Activated CD4-positive, alpha-beta T cell treated with anti-CD3 and anti-CD28 coated beads, Interleukin-2, amount 50 U/mL, for 24 hours (primary cell): ENCODE measurements around the gene NID2.

Experiments
- DNase-seq, 2 donors: peaks; one replicate each; pipeline ENCODE4 v3.0.0-alpha.2; 2020; ENCODE audit warnings: low read depth in 1 of 2, low spot score in 1 of 2

Gene NID2

DNA sequence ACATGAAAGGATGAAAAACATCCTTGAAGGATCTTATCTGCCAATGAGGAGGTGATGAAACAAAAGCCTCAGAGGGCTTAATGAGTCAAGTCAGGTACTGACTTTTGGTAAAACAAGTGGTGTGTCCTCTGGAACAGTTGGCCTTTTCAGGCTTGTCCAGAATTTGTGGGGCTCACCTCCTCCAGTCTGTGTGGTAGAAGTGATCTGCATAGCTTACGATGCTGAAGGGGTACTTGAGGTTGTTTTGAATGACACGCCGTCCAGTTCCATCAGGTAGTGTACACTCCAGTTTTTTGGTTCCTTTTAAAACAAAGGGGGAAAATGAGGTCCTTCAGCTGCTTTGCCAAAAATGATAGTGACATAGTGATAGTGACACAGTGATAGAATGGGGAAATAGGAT is 62.5 kb downstream of the NID2 start:
- DNase-seq, result no peak

DNA sequence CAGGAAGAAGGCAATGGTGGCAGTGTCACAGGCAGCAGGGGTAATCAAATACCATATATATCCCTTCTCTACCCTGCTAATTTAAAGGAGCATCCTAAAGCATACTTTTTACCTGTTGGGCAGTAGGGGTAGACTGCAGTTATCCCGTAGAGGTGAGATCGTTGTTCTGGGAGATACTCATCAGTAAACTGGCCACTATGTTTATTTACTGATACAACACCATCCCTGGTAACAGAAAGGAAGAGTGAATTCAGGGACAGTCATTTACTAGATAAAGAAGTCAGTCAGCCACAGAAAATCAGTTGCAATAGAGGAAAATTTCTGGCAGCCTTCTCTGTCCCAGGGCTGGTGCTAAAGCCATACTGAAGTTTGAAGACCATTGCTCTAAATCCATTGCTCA is 63.2 kb downstream of the NID2 start:
- DNase-seq, result no peak

DNA sequence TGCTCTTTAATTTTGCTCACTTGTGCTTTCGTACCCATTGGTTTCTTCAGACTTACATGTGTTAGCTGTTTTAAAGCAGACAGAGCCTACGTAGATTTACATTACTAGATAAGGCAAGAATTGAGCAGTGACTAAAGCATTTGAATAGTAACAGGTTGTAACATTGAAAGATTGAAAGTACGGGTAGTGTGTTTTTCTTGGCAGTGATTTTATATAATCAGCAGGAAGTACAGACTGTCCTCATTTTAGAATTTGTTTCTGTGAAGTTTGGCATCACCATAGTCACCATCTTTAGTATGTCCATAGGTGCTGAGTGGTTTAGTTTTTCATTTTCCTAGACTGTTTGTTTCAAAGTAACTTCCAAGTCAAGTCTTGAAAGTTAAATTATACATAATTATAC is 65.5 kb downstream of the NID2 start:
- DNase-seq, result no peak

DNA sequence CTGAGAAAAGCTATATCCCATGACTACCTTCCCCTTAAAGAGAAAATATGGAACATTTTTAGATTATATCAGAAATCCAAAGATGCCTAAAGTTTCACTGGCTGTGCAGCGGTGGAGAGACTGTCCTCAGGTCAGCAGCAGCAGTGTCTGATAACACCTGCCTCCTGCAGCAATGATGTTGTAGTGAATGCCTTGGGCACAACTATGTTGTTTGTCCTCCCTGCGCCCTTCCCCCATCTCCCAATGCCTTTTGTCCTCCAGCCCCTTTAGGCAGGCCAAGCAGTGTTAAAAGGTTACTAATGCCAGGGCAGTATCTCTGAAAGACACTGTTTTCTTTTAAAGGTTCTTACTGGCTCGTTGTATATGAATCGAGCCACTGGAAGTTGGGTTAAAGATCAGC is 66.3 kb downstream of the NID2 start:
- DNase-seq, result no peak

DNA sequence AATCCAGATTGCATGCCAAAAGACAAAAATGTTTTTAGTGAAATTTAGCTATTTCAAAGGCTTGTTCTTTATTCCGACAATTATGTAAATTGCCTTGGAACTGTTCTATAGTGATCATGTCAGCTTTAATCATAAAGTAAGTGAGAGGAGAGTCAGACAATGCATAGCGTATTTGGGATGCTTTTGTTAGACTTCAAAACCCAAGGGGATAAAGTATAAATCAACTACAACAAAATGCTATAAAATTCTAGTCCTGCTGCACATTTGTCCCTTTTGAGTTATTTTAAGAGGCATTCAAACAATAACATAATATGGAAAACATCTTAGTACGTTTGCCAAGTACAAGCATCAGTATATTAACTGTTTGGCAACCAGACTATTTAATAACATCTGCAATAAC is 68.2 kb downstream of the NID2 start:
- no peak for DNase-seq

DNA sequence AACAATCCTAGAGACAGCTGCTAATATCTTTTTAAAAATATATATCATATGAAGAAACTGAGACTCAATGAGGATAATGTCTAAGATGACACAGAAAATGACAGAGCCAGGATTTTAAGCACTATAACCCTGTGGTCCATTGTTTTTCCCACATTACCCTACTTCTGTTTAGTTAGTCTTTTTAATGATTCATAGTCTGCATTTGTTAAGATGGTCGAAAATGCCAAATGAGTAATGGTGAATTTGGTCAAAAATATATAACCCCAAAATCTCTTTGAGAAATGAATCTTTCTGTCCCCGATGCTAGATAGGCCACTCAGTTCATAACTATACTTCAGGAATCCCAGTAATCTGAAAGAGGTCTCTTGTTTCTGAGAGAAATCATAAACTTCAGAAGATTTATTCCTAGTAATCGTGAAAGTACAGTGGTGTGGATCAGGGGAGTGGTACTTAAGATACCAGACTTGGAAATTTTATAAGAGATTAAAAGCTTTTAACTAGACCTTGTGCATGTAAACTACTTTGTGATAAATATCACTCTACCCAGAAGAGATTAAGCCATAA is 68.8 kb downstream of the NID2 start:
- no peak for DNase-seq

DNA sequence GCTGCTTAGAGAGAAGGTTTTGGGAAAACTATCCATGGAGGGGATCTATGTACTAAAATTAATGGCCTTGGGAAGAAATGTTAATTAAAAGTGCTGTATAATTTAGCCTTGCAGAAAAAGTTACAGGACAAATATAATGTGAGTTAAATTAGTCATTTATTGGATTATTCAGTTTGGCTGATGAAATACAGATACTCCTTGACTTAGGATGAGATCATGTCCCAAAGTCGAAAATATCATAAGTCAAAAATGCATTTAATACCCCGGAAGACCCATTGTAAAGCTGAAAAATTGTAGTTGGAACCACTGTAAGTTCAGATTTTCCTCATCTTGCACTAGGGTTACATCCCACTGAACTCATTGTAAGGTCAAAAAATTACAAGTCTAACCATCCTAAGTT is 69.8 kb downstream of the NID2 start:
- DNase-seq, result no peak

DNA sequence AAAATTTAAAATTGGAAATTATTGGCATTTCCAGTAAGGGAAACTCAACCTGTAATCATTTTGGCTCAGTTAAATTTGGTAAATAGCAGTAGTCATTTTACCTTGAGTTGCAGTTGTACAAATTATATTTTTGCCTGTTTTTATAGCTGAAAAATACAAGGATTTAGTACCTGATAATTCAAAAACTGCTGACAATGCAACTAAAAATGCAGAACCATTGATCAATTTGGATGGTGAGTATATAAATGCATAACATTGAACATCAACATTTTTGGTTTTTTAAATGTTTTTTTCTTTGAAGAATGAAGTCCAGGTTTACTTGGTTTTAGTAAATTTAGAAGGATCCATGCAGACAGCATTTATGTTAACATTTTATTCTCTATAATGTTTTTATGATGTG is 70.5 kb downstream of the NID2 start:
- DNase-seq, result no peak

DNA sequence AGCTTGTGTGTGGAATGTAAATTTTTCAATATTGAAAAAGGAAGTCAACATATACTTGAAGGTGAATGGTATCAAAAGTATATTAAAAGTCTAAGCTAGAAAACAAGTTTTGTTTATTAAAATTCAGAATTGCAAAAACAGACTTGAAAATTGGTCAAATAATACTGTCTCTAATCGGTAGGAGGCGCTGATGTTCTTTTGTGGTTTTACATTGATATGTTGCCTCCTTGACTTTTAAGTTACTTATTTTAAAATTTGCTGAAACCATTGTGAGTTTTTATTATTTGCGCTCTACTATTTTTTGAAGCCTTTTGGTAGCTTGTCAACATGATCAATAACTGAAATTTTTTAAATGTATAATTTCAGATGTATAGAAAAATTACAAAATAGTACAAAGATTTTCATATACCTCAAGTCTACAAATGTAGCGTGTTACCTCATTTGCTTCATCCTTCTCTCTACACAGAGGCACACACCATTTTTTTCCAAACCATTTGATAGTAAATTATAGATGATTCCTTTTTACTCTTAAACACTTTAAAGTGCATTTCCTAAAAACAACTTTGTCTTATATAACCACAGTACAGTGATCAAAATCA is 72.6 kb downstream of the NID2 start:
- DNase-seq, result no peak

DNA sequence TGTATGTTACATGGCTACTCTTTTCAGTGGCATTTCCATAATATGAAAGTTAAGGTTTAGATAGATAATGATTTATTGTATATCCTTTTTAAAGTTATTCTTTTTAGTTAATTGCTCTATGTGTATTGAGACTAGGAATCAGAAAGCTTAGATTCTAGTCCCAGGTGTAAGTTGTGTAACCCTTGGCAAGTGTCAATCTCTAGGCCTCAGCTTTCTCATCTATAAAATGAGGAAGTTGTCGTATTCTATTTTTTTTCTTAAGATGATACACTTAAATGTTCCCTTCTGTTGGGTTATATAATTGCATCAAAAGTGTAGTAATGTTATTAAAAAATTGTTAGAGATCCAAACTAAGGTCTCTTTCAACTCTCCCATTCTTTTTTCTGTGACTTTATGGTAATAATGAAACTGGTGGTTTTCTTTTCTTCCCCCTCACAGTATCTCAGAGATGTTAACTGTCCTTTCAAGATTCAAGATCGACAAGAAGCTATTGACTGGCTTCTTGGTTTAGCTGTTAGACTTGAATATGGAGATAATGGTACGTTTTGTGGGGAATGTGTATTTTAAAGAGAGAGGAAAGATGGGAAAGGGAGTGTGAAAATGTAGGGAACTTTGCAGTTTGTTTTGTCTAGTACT is 75.5 kb downstream of the NID2 start:
- no peak for DNase-seq

DNA sequence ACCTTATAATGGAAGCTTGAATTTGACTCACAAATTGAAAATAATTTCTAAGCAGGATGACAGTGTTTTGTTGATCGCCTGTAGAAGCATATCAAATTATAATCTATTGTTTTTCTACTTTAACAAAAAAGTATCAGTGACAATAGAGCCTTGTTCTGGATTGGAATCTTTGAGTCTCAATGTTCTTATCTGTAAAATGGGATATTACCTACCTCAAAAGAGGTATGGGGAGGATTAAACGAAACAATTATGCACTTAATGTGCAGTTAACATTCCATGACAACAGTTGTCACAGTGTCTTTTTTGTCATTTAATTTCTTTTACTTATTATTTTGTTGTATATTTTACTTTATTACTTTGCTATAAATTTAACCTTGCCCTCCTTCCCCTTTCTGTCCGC is 78.4 kb downstream of the NID2 start:
- DNase-seq, result no peak

DNA sequence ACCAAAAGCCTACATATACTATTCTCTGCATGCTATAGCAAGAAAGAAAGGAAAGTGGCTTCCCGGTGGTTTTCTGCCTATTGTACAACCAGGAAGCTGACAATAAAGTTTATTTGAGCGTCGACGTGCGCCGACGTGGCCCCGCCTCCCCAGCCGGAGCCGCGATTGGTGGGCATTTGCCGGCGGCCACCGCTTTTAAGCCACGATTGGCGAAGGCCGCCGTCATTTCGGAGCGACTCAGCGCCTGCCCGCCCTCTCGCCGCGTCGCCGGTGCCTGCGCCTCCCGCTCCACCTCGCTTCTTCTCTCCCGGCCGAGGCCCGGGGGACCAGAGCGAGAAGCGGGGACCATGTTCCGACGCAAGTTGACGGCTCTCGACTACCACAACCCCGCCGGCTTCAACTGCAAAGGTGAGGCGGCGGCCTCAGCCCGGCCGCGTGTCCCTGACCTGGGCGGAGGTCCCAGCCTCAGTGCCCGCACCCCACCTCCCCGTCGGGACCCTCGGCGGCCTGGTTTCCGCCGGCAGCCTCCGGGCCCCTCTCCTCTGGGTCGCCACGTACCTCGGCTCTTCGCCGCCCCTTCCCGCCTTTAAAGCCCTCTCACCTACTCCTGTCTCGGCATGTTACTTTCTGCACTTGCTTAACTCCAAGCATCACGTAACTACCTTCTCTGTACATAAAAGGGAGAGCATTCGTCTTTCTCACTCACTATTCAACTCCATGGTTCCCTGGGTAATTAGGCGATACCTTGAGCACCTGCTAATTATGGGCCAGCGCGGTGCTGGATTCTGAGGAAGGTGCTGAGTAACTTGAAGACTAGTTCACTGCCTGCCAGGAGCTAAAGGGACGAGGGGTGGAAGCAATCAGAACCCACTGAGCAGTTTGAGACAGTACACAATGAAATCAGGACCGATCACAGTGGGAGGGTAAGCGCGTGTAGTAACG is 79.3 kb downstream of the NID2 start, which contains the start of gene RTRAF:
Gene RTRAF, plus strand, starts transcription at position 254 of the 942 bp plus-strand sequence. Its CDS starts 94 bp downstream, at position 348.
- peak; percentile 71 to 87 for DNase-seq

DNA sequence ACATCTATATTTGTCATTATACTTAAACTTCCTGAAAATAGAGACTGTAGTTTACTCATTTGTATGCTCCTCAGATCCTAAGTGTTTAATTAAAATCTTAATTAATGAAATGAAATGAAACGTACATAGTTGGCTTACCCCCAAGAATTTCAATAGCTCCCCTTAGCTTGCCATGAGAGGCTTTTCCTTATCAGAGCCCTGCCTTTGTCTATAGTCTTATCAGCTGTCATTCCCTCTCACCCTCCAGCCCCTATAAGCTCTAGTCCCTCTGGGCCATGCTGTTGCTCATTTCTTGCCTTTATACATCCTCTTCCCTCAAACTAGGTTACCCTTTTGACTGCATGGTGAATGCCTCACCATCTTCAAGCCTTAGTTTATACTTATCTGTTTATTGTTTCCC is 80.6 kb downstream of the NID2 start:
- no peak for DNase-seq

DNA sequence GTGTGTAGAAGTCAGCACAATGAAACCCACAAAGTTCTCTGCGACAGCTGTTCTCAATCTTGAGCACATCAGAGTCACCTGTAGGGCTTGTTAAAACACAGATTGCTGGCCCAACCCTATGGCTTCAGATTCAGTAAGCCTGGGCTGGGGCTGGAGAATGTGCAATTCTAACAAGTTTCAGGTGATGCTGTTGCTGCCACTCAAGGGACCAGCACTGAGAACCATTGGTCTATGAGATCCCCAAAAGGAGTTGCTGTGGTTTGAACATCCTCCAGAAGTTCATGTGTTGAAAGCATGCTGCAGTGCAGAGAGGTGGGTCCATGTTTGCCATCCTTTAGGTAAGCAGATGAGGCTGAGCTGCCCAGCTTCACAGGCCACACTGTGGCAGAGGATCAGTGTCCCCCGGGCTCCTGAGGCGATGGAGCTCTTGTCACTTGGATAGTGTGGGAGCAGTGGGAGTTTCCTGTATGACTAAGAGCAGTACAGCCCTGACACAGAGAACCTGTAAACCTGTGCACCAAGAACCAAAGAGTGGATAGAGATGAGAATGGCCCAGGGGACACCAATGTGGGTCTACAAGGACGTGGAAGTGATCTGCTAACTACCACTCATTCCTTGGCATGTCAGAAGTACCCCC is 87.5 kb downstream of the NID2 start:
- no peak for DNase-seq

DNA sequence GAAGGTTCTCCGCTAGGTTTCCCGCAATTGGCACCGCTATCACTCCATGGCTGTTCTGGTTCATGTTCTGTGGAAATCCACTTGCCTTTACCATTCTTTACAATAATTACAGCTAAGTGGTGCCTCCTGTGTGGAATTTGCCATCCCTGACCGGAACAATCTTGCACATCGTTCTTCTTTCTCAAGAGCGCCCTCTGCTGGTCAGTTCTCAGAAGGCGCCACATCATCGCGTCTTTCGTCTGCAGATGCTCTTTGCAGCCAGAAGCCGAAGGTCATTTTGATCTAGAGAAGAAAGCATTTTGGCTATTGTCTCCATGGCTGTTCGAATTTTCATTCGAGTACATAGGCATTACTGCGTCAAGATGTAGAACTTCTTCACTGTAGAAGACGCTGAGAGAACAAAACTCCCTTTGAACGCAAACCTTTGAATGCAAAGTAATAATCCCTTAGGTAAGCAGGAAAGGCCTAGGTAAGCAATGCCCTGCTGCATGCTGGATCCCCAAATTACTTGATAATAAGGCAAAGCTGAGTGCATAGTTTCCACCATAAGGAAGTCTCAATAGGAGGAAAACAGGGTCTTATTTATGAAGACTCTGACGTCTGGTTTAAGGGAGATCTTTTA is 89.7 kb downstream of the NID2 start:
- peak; percentile 76 to 84 for DNase-seq

DNA sequence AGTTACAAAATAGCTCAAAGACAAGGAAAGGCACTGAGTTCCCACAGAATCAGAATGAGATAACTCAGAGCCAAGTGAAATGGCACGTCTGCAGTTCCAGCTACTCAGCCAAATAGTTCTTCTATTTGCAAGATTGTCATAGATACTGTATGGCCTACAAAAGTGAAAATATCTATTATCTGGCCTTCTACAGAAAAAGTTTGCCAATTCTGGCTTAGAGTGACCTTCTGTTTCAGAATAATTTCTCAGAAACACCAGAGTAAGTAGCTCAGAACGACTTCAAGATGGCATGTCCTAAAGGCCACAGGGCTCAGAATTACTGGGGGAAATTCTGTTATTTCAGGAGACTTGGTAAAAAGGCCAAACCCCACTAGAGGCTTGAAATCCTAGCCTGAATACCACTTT is 90.2 kb downstream of the NID2 start:
- no peak for DNase-seq

DNA sequence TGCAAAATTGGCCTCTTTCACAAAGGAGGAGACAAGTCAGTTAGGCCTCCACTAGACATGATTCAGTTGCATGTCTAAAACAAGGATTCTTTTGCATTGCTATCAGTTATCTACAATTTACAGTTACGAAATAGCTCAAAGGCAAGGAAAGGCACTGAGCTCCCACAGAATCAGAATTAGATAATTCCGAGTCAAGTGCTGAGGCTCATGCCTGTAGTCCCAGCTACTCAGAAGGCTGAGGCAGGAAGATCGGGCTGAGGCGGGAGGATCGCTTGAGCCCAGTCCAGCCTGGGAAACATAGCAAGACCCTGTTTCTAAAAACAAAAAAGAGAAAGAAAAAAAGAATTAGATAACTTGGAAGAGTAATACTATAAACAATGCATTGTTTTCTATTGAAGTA is 91.8 kb downstream of the NID2 start:
- DNase-seq, result no peak

DNA sequence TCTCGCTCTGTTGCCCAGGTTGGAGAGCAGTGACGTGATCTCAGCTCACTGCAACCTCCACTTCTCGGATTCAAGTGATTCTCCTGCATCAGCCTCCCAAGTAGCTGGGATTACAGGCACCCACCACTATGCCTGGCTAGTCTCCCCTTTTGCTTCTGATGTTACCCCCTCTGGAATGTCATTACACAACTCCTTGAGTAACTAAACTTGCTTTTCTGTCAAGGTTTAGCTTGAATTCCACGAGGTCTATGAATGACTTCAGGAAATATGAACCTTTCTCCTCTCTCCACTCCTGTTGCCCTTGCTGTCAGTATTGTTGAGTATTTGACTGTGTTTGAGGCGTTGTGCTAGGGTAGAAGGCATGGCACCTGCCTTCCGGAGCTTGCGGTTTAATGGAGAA is 96.3 kb downstream of the NID2 start:
- no peak for DNase-seq

DNA sequence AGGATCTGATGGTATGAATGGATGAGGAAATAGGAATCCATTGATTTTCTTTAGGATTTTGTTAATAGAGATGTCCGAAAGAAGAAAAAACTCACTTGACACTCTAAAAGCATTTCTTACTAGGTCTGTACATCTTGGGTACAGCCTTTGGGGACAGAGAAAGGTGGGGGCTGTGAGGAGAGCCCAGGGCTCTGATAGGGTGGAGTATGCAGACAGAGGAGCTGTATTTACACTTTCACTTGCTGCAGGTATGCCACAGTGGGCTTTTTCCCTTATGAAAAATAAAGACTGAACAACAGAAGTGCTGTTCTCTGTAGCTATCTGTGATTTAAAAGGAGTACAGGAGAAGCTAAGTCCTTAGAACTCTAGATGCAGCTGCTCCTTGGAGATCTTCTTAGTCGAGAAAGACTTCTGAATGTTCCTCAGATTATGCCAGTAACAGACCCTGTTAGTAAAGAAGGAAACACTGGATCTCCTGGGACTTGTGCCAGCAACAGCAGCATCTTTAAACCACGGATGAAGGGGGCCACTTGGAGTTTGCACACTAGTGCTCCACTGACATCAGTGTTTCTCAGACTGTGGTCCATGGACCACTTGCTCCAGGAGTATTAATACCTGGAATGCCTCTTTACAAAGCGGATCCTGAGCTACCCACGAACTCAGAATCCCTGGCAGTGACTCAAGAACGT is 98.9 kb downstream of the NID2 start:
- DNase-seq, result no peak

DNA sequence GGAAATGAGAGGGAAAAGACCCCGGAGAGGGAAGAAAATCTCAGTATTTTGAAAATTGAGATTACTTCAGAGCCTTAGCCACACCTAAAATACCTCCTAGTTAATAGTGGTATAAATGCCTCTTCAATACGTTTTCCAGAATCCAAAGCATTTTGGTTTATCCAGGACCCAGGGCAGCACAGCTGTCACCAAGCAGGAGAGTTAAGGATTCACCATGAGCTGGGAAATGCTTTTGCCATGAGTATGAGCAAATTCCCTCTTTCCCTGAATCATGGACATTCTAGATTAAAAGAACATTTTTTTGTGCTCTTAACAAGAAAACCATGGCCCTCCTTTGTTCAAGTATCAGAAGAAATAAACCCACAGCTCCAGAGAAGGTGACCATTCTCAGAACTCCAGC is 101.3 kb downstream of the NID2 start:
- DNase-seq, result no peak
